GM23338 (cell line): Measurements from ENCODE around the gene TAOK3. TPM values are rescaled to one million over a fixed set of nuclear protein-coding genes. Genes with fewer than 3 reads are reported as not detected.
A peak's percentile ranks its signal among the peaks of the same experiment; 100 is the strongest.

ENCODE experiments used
- ATAC-seq: fragments of 200-7000 bp; cut with Tn5 transposase; 3 replicates; pipeline ENCODE4 v1.9.1; 2020
- DNase-seq: peaks from one replicate; pipeline ENCODE4 v3.0.0-alpha.2; 2015; ENCODE audit warnings: low spot score
- H2AFZ ChIP-seq: fragments of 200-600 bp; sonication (generic); 2 replicates; pipeline ENCODE4 v1.8.0; 2016; ENCODE audit warnings: antibody characterized with exemption, mild to moderate bottlenecking, moderate library complexity
- H3F3A ChIP-seq: fragments of 200-600 bp; sonication (generic); replicated peaks from 2 replicates; pipeline ENCODE4 v1.8.0; 2017; ENCODE audit warnings: antibody characterized with exemption, mixed run types, low read depth
- H3K27ac ChIP-seq: fragments of 200-600 bp; sonication (generic); 2 replicates; pipeline ENCODE4 v1.6.1; 2016; ENCODE audit warnings: low read depth
- H3K27me3 ChIP-seq: fragments of 200-600 bp; sonication (generic); 2 replicates; pipeline ENCODE4 v1.8.0; 2016; ENCODE audit warnings: mild to moderate bottlenecking, mixed run types, moderate library complexity; ENCODE audit not compliant: insufficient read depth
- H3K36me3 ChIP-seq: fragments of 200-600 bp; sonication (generic); 2 replicates; pipeline ENCODE4 v1.8.0; 2016; ENCODE audit warnings: mild to moderate bottlenecking; ENCODE audit not compliant: insufficient read depth
- H3K4me1 ChIP-seq: fragments of 200-600 bp; sonication (generic); 2 replicates; pipeline ENCODE4 v1.8.0; 2016; ENCODE audit warnings: mild to moderate bottlenecking, moderate library complexity; ENCODE audit not compliant: insufficient read depth
- H3K4me2 ChIP-seq: fragments of 200-600 bp; sonication (generic); 2 replicates; pipeline ENCODE4 v1.7.1; 2017; ENCODE audit warnings: mixed run types
- H3K4me3 ChIP-seq: fragments of 200-600 bp; sonication (generic); 2 replicates; pipeline ENCODE4 v1.6.1; 2016; ENCODE audit warnings: mixed run types
- H3K79me2 ChIP-seq: fragments of 200-600 bp; sonication (generic); replicated peaks from 2 replicates; pipeline ENCODE4 v1.8.0; 2017; ENCODE audit warnings: mild to moderate bottlenecking; ENCODE audit not compliant: insufficient read depth
- H3K9me2 ChIP-seq: fragments of 200-600 bp; sonication (generic); 2 replicates; pipeline ENCODE4 v1.8.0; 2017; ENCODE audit not compliant: insufficient read depth
- H4K20me1 ChIP-seq: fragments of 200-600 bp; sonication (generic); replicated peaks from 2 replicates; pipeline ENCODE4 v1.8.0; 2017; ENCODE audit warnings: mild to moderate bottlenecking; ENCODE audit not compliant: insufficient read depth
- H3K27ac Mint-ChIP-seq: 2 replicates; pipeline ENCODE4 v1.8.0; 2020; ENCODE audit warnings: inconsistent platforms, mild to moderate bottlenecking, moderate library complexity, mixed read lengths
- H3K27me3 Mint-ChIP-seq: 3 replicates; pipeline ENCODE4 v1.8.0; 2022; ENCODE audit warnings: low read depth, mild to moderate bottlenecking, moderate library complexity, mixed read lengths, inconsistent platforms; ENCODE audit not compliant: insufficient read depth, poor library complexity
- H3K36me3 Mint-ChIP-seq: 3 replicates; pipeline ENCODE4 v1.8.0; 2021; ENCODE audit warnings: low read depth, mild to moderate bottlenecking, inconsistent platforms, moderate library complexity, mixed read lengths
- H3K4me1 Mint-ChIP-seq: 3 replicates; pipeline ENCODE4 v1.8.0; 2020; ENCODE audit warnings: mild to moderate bottlenecking, inconsistent platforms, mixed read lengths
- H3K4me3 Mint-ChIP-seq: 3 replicates; pipeline ENCODE4 v1.8.0; 2021; ENCODE audit warnings: moderate library complexity, mild to moderate bottlenecking, inconsistent platforms, mixed read lengths
- H3K9me3 Mint-ChIP-seq: 3 replicates; pipeline ENCODE4 v1.8.0; 2020; ENCODE audit warnings: moderate library complexity, mild to moderate bottlenecking, inconsistent platforms, mixed read lengths
- CREB1 ChIP-seq: fragments of 250-450 bp; sonication (Bioruptor Pico); IDR thresholded peaks from 2 replicates; pipeline ENCODE4 v1.5.0; 2020; ENCODE audit warnings: low read depth, mild to moderate bottlenecking, moderate library complexity
- CTCF ChIP-seq, 2 experiments: fragments of 200-600 bp in 1 of 2; sonication (generic) in 1 of 2; conservative IDR thresholded peaks; 2 replicates each; pipeline versions ENCODE4 v1.5.1 to v1.6.1; 2016 to 2017; ENCODE audit warnings: antibody characterized with exemption in 2 of 2, low read depth in 2 of 2, mild to moderate bottlenecking in 2 of 2, moderate library complexity in 1 of 2
- ETS1 ChIP-seq: IDR thresholded peaks from 2 replicates; pipeline ENCODE4 v1.6.1; 2016; ENCODE audit warnings: antibody characterized with exemption
- EZH2 ChIP-seq: fragments of 200-600 bp; sonication (generic); IDR thresholded peaks from one replicate; pipeline ENCODE4 v1.8.0; 2017; ENCODE audit warnings: antibody characterized with exemption, mild to moderate bottlenecking, low read depth; ENCODE audit not compliant: unreplicated experiment
- EZH2phosphoT487 ChIP-seq: fragments of 200-600 bp; sonication (generic); IDR thresholded peaks from one replicate; pipeline ENCODE4 v1.8.1; 2018; ENCODE audit warnings: antibody characterized with exemption; ENCODE audit not compliant: unreplicated experiment
- JUNB ChIP-seq: IDR thresholded peaks from one replicate; pipeline ENCODE4 v1.6.1; 2016; ENCODE audit warnings: antibody characterized with exemption; ENCODE audit not compliant: unreplicated experiment
- NANOG ChIP-seq: IDR thresholded peaks from 2 replicates; pipeline ENCODE4 v1.6.1; 2016; ENCODE audit warnings: antibody characterized with exemption, borderline replicate concordance
- POLR2AphosphoS5 ChIP-seq: IDR thresholded peaks from 2 replicates; pipeline ENCODE4 v1.6.1; 2016; ENCODE audit warnings: antibody characterized with exemption, low read depth
- REST ChIP-seq: IDR thresholded peaks from one replicate; pipeline ENCODE4 v1.6.1; 2018; ENCODE audit warnings: antibody characterized with exemption; ENCODE audit not compliant: unreplicated experiment
- STAT1 ChIP-seq: IDR thresholded peaks from one replicate; pipeline ENCODE4 v1.6.1; 2016; ENCODE audit warnings: antibody characterized with exemption; ENCODE audit not compliant: unreplicated experiment
- ZNF114 ChIP-seq: fragments of 250-450 bp; sonication (Bioruptor Pico); IDR thresholded peaks from 2 replicates; pipeline ENCODE4 v1.5.0; 2020; ENCODE audit warnings: mild to moderate bottlenecking, moderate library complexity
- ZNF331 ChIP-seq: fragments of 250-450 bp; sonication (Bioruptor Pico); IDR thresholded peaks from 2 replicates; pipeline ENCODE4 v1.5.0; 2020; ENCODE audit warnings: low read depth, mild to moderate bottlenecking, moderate library complexity
- polyA plus RNA-seq: library from polyadenylated mRNA; unstranded; fragments of >200 nt; fragmentation: Nextera tagmentation; extraction: Ambion mirVana; gene quantifications from 2 replicates; pipeline ENCODE4 v1.2.1, GENCODE V29; 2016
- total RNA-seq: library from RNA; depleted of rRNA; stranded (reverse); fragments of >200 nt; shearing (Covaris generic); gene quantifications from 2 replicates; pipeline ENCODE4 v1.2.3, GENCODE V29; 2014
- TF ChIP-seq, protein P1 (sequence below): fragments of 250-450 bp; sonication (Bioruptor Pico); IDR thresholded peaks from 2 replicates; pipeline ENCODE4 v1.5.0; 2020; ENCODE audit warnings: mild to moderate bottlenecking, moderate library complexity

TAOK3 gene
- total and polyA plus RNA-seq, 2 experiments from 2014 or later, result 7.6 to 20.4 TPM

GRCh38 chr12:118188690-118189371 lies 183.9 kb downstream of the TAOK3 start:
- Histone ChIP-seq H3K27me3 (no peaks in the 10 kb centered on the region), H3K36me3 (no peaks in the 10 kb centered on the region), H3K4me2 (peak overlapping the region; percentile 16), H4K20me1 (no peaks in the 10 kb centered on the region), H3K4me3 (no peak overlapping the region), H3K79me2 (no peaks in the 10 kb centered on the region), H3K9me2 (no peaks in the 10 kb centered on the region), H3K4me1 (peaks cover 16% of the 10 kb centered on the region), H3F3A (no peaks in the 10 kb centered on the region), H3K27ac (0 out of 2 replicates have a peak overlapping the region, but pooled peaks have one; percentile 47), H2AFZ (no peak overlapping the region)
- Mint-ChIP-seq H3K27me3 (no peaks in the 10 kb centered on the region), H3K9me3 (no peaks in the 10 kb centered on the region), H3K36me3 (no peaks in the 10 kb centered on the region), H3K4me3 (no peak overlapping the region), H3K4me1 (peaks cover 23% of the 10 kb centered on the region), H3K27ac (no peak overlapping the region)
- DNase-seq (peak; percentile 22), ATAC-seq (peak; percentile 14; the same call in 1 of the 3 replicates)
- TF ChIP-seq JUNB (no peak), CTCF (conservative IDR thresholded peaks at IDR 0.05; ENCODE audit: low read depth in 2 of 2) (no peak), CREB1 (no peak), NANOG (no peak), ETS1 (no peak), REST (no peak), POLR2AphosphoS5 (no peak), ZNF331 (CRISPR knock-in tag) (no peak), EZH2 (no peak), EZH2phosphoT487 (no peak), ZNF114 (no peak), STAT1 (no peak)
- TF ChIP-seq, protein P1, sequence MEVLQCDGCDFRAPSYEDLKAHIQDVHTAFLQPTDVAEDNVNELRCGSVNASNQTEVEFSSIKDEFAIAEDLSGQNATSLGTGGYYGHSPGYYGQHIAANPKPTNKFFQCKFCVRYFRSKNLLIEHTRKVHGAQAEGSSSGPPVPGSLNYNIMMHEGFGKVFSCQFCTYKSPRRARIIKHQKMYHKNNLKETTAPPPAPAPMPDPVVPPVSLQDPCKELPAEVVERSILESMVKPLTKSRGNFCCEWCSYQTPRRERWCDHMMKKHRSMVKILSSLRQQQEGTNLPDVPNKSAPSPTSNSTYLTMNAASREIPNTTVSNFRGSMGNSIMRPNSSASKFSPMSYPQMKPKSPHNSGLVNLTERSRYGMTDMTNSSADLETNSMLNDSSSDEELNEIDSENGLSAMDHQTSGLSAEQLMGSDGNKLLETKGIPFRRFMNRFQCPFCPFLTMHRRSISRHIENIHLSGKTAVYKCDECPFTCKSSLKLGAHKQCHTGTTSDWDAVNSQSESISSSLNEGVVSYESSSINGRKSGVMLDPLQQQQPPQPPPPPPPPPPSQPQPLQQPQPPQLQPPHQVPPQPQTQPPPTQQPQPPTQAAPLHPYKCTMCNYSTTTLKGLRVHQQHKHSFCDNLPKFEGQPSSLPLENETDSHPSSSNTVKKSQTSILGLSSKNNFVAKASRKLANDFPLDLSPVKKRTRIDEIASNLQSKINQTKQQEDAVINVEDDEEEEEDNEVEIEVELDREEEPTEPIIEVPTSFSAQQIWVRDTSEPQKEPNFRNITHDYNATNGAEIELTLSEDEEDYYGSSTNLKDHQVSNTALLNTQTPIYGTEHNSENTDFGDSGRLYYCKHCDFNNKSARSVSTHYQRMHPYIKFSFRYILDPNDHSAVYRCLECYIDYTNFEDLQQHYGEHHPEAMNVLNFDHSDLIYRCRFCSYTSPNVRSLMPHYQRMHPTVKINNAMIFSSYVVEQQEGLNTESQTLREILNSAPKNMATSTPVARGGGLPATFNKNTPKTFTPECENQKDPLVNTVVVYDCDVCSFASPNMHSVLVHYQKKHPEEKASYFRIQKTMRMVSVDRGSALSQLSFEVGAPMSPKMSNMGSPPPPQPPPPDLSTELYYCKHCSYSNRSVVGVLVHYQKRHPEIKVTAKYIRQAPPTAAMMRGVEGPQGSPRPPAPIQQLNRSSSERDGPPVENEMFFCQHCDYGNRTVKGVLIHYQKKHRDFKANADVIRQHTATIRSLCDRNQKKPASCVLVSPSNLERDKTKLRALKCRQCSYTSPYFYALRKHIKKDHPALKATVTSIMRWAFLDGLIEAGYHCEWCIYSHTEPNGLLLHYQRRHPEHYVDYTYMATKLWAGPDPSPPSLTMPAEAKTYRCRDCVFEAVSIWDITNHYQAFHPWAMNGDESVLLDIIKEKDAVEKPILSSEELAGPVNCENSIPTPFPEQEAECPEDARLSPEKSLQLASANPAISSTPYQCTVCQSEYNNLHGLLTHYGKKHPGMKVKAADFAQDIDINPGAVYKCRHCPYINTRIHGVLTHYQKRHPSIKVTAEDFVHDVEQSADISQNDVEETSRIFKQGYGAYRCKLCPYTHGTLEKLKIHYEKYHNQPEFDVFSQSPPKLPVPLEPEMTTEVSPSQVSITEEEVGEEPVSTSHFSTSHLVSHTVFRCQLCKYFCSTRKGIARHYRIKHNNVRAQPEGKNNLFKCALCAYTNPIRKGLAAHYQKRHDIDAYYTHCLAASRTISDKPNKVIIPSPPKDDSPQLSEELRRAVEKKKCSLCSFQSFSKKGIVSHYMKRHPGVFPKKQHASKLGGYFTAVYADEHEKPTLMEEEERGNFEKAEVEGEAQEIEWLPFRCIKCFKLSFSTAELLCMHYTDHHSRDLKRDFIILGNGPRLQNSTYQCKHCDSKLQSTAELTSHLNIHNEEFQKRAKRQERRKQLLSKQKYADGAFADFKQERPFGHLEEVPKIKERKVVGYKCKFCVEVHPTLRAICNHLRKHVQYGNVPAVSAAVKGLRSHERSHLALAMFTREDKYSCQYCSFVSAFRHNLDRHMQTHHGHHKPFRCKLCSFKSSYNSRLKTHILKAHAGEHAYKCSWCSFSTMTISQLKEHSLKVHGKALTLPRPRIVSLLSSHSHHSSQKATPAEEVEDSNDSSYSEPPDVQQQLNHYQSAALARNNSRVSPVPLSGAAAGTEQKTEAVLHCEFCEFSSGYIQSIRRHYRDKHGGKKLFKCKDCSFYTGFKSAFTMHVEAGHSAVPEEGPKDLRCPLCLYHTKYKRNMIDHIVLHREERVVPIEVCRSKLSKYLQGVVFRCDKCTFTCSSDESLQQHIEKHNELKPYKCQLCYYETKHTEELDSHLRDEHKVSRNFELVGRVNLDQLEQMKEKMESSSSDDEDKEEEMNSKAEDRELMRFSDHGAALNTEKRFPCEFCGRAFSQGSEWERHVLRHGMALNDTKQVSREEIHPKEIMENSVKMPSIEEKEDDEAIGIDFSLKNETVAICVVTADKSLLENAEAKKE (CRISPR knock-in tag), result no peak
